ENCODE results near the gene SLC38A10.

DNA sequence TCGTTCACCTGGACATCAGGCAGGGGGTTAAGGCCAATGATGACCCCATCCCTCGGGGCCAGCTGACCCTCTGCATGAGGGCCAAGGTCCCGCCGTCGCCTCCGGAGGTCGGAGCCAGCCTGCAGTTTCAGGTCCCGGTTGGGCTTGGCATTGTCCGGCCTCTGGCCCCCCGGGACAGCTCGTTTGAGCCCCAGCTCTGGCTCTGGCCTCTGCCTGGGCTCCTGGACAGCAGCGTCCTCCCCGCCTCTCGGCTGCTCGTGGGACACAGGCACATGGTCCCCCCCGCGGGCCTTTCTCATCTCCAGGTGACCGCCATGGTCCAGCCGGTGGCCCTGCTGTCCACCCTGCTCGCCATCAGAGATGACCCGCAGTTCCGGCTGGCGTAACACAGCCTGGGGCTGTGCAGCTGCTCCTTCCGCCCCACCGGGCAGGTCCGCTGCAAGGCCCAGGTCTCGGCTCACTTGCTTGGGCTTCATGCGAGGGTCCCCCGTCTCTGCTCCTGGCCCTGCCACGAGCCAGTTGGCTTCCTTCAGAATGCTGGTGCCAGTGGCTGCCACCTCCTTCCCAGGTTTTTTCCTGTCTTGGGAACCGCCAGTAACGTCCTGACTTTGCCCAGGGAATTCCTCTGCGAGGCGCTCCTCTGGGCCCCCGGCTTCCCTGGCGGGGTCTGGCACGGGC lies 49.3 kb downstream of the SLC38A10 start:
- TF ChIP-seq, protein P1, sequence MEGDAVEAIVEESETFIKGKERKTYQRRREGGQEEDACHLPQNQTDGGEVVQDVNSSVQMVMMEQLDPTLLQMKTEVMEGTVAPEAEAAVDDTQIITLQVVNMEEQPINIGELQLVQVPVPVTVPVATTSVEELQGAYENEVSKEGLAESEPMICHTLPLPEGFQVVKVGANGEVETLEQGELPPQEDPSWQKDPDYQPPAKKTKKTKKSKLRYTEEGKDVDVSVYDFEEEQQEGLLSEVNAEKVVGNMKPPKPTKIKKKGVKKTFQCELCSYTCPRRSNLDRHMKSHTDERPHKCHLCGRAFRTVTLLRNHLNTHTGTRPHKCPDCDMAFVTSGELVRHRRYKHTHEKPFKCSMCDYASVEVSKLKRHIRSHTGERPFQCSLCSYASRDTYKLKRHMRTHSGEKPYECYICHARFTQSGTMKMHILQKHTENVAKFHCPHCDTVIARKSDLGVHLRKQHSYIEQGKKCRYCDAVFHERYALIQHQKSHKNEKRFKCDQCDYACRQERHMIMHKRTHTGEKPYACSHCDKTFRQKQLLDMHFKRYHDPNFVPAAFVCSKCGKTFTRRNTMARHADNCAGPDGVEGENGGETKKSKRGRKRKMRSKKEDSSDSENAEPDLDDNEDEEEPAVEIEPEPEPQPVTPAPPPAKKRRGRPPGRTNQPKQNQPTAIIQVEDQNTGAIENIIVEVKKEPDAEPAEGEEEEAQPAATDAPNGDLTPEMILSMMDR (IDR thresholded peaks at IDR 0.05), result no peak
- no peak for TF ChIP-seq POLR2A (IDR thresholded peaks at IDR 0.05)
